ENCODE data around the gene DOK3.
"Not testable (repeated sequence)": the region's sequence is repeated elsewhere in the genome, so short reads cannot be mapped to it uniquely, and the experiment has no call there.

Gene DOK3

GRCh38 chr5:177498013-177498787 is 11.4 kb downstream of the DOK3 start:
- in situ Hi-C loops (cut with HindIII; ENCODE audit: low sequenced_read_pairs) = no loop called here

- in situ Hi-C loops (cut with HindIII; ENCODE audit: low sequenced_read_pairs) = no loop called here
Measured at GRCh38 chr5:177497292-177498012, 12.2 kb downstream of the DOK3 start, which contains the start of gene PDLIM7. Gene PDLIM7 (minus strand): TSS chr5:177497604. CDS start chr5:177496512, 1,092 bp downstream.

GRCh38 chr5:177496727-177497291 is 12.8 kb downstream of the DOK3 start:
- in situ Hi-C loops (cut with HindIII; ENCODE audit: low sequenced_read_pairs) = no loop called here

GRCh38 chr5:177496070-177496726 is 13.4 kb downstream of the DOK3 start:
- in situ Hi-C loops (cut with HindIII; ENCODE audit: low sequenced_read_pairs) = no loop called here

GRCh38 chr5:177495243-177496060 is 14.2 kb downstream of the DOK3 start:
- in situ Hi-C loops (cut with HindIII; ENCODE audit: low sequenced_read_pairs) = no loop called here

- in situ Hi-C loops (cut with HindIII; ENCODE audit: low sequenced_read_pairs) = no loop called here
Measured at GRCh38 chr5:177494346-177495195, 15.1 kb downstream of the DOK3 start.

- in situ Hi-C loops (cut with HindIII; ENCODE audit: low sequenced_read_pairs) = no loop called here
Measured at GRCh38 chr5:177493795-177494345, 15.8 kb downstream of the DOK3 start.

GRCh38 chr5:177492841-177493240 is 16.8 kb downstream of the DOK3 start:
- in situ Hi-C loops (cut with HindIII; ENCODE audit: low sequenced_read_pairs) = no loop called here

- in situ Hi-C loops (cut with HindIII; ENCODE audit: low sequenced_read_pairs) = no loop called here
Measured at GRCh38 chr5:177491983-177492746, 17.5 kb downstream of the DOK3 start.

GRCh38 chr5:177491429-177491945 is 18.1 kb downstream of the DOK3 start:
- in situ Hi-C loops (cut with HindIII; ENCODE audit: low sequenced_read_pairs) = no loop called here

GRCh38 chr5:177490992-177491391 is 18.6 kb downstream of the DOK3 start:
- in situ Hi-C loops (cut with HindIII; ENCODE audit: low sequenced_read_pairs) = no loop called here

GRCh38 chr5:177490311-177490991 is 19.2 kb downstream of the DOK3 start:
- in situ Hi-C loops (cut with HindIII; ENCODE audit: low sequenced_read_pairs) = no loop called here

GRCh38 chr5:177489119-177489716 is 20.4 kb downstream of the DOK3 start:
- in situ Hi-C loops (cut with HindIII; ENCODE audit: low sequenced_read_pairs) = no loop called here

- in situ Hi-C loops (cut with HindIII; ENCODE audit: low sequenced_read_pairs) = no loop called here
Measured at GRCh38 chr5:177487975-177488374, 21.7 kb downstream of the DOK3 start.

- in situ Hi-C loops (cut with HindIII; ENCODE audit: low sequenced_read_pairs) = no loop called here
Measured at GRCh38 chr5:177487144-177487543, 22.5 kb downstream of the DOK3 start.

- in situ Hi-C loops (cut with HindIII; ENCODE audit: low sequenced_read_pairs) = no loop called here
Measured at GRCh38 chr5:177486256-177486655, 23.4 kb downstream of the DOK3 start.

- in situ Hi-C loops (cut with HindIII; ENCODE audit: low sequenced_read_pairs) = not testable (repeated sequence)
Measured at GRCh38 chr5:177485753-177486152, 23.9 kb downstream of the DOK3 start.
